Ovary (tissue), 3 donors: Measurements from ENCODE around the gene DYNC2LI1.

Source experiments
- CTCF ChIP-seq, 3 donors: fragments of 450-650 bp in 2 of 3; fragments of 200-600 bp in 1 of 3; IDR thresholded peaks; one replicate each; pipeline versions ENCODE4 v1.5.1 to v1.8.0; 2016 to 2022; ENCODE audit warnings: antibody characterized with exemption in 3 of 3, mild to moderate bottlenecking in 1 of 3
- POLR2A ChIP-seq: fragments of 450-650 bp; IDR thresholded peaks from one replicate; pipeline ENCODE4 v1.6.1; 2017; ENCODE audit warnings: antibody characterized with exemption, mild to moderate bottlenecking, moderate library complexity
- donor health status: DM: no; HTN: no; CAD: no.

GRCh38 chr2:43777306-43777926 lies 3.6 kb downstream of the DYNC2LI1 start:
- TF ChIP-seq CTCF (IDR thresholded peaks at IDR 0.05) (no peak), POLR2A (no peak)
